ENCODE measurements around the gene NUDT14.

Gene NUDT14

GRCh38 chr14:105205673-105206208 is 24.6 kb upstream of the NUDT14 start:
- ChIA-PET CTCF (interaction anchor here (0.5 to 1.3 kb wide), 3 partner anchors 107 to 473 kb away, joined by 3 to 5 read pairs (median 4); no protein-coding TSS in a partner anchor), POLR2A (ENCODE audit: low non-redundant PET) (interaction anchor here (0.6 kb wide), 1 partner anchor 137 kb away, joined by 3 read pairs; no protein-coding TSS in a partner anchor)
- TF ChIP-seq CTCF (conservative IDR thresholded peaks at IDR 0.05; ENCODE audit: low read depth), result no peak
- H3K27ac ChIP-seq, result peak overlapping the region; percentile 72
- no peak for DNase-seq (ENCODE audit: low spot score)

- TF ChIP-seq CTCF (conservative IDR thresholded peaks at IDR 0.05; ENCODE audit: low read depth), result no peak
- CTCF ChIA-PET, result interaction anchor here (0.5 to 1.3 kb wide), 3 partner anchors 20 to 473 kb away, joined by 3 to 5 read pairs (median 4); no protein-coding TSS in a partner anchor
- POLR2A ChIA-PET (ENCODE audit: low non-redundant PET), result interaction anchor here (0.6 kb wide), 1 partner anchor 137 kb away, joined by 3 read pairs; no protein-coding TSS in a partner anchor
- no peak for DNase-seq (ENCODE audit: low spot score)
- H3K27ac ChIP-seq, result peak overlapping the region; percentile 72
These were observed 24.0 kb upstream of the NUDT14 start for GRCh38 chr14:105204931-105205672.

- TF ChIP-seq CTCF (conservative IDR thresholded peaks at IDR 0.05; ENCODE audit: low read depth), result no peak
- POLR2A ChIA-PET (ENCODE audit: low non-redundant PET), result no interaction called here
- CTCF ChIA-PET, result interaction anchor here (0.6 to 1.3 kb wide), 8 partner anchors 21 to 193 kb away, joined by 3 to 7 read pairs (median 3); no protein-coding TSS in a partner anchor
- DNase-seq (ENCODE audit: low spot score), result peak; percentile 55
- H3K27ac ChIP-seq, result peak overlapping the region; percentile 72
These were observed 23.3 kb upstream of the NUDT14 start for GRCh38 chr14:105204206-105204930.

- TF ChIP-seq CTCF (conservative IDR thresholded peaks at IDR 0.05; ENCODE audit: low read depth), result no peak
- H3K27ac ChIP-seq, result peak overlapping the region; percentile 72
- ChIA-PET CTCF (interaction anchor here (0.5 to 1.2 kb wide), 12 partner anchors 10 to 434 kb away, joined by 3 to 7 read pairs (median 3); partner anchors contain the start of gene BTBD6), POLR2A (ENCODE audit: low non-redundant PET) (no interaction called here)
- DNase-seq (ENCODE audit: low spot score), result no peak
These were observed 22.6 kb upstream of the NUDT14 start for GRCh38 chr14:105203701-105204100.

GRCh38 chr14:105203057-105203531 is 22.0 kb upstream of the NUDT14 start:
- POLR2A ChIA-PET (ENCODE audit: low non-redundant PET), result no interaction called here
- peak; percentile 94 for TF ChIP-seq CTCF (conservative IDR thresholded peaks at IDR 0.05; ENCODE audit: low read depth)
- no peak overlapping the region for H3K27ac ChIP-seq
- CTCF ChIA-PET, result interaction anchor here (0.5 to 2.3 kb wide), 8 partner anchors 9 to 434 kb away, joined by 3 to 8 read pairs (median 3); partner anchors contain the start of gene BTBD6
- peak; percentile 71 for DNase-seq (ENCODE audit: low spot score)
